Neural progenitor cell (in vitro differentiated cells): ENCODE data around the gene BRINP3. TPM values are rescaled to one million over a fixed set of nuclear protein-coding genes. Genes with fewer than 3 reads are reported as not detected.

ENCODE experiments used
- DNase-seq: peaks from one replicate; pipeline ENCODE4 v3.0.0-alpha.2; 2016; ENCODE audit warnings: low spot score
- H2AFZ ChIP-seq: fragments of 200-600 bp; sonication (generic); replicated peaks from 2 replicates; pipeline ENCODE4 v1.6.1; 2016; ENCODE audit warnings: antibody characterized with exemption
- H3F3A ChIP-seq: fragments of 200-600 bp; sonication (generic); 2 replicates; pipeline ENCODE4 v1.6.1; 2016; ENCODE audit warnings: antibody characterized with exemption, low read depth
- H3K27ac ChIP-seq: fragments of 200-600 bp; sonication (generic); 2 replicates; pipeline ENCODE4 v1.5.1; 2016; ENCODE audit warnings: mild to moderate bottlenecking
- H3K27me3 ChIP-seq: fragments of 200-600 bp; sonication (generic); 2 replicates; pipeline ENCODE4 v1.6.1; 2016; ENCODE audit warnings: mild to moderate bottlenecking, moderate library complexity
- H3K36me3 ChIP-seq: fragments of 200-600 bp; sonication (generic); 2 replicates; pipeline ENCODE4 v1.5.1; 2016
- H3K4me1 ChIP-seq: fragments of 200-600 bp; sonication (generic); 2 replicates; pipeline ENCODE4 v1.6.1; 2016; ENCODE audit warnings: mixed run types
- H3K4me2 ChIP-seq: fragments of 200-600 bp; sonication (generic); 2 replicates; pipeline ENCODE4 v1.6.1; 2016
- H3K4me3 ChIP-seq: fragments of 200-600 bp; sonication (generic); 2 replicates; pipeline ENCODE4 v1.5.1; 2016
- H3K79me2 ChIP-seq: fragments of 200-600 bp; sonication (generic); 2 replicates; pipeline ENCODE4 v1.6.1; 2016; ENCODE audit warnings: low read depth
- H3K9ac ChIP-seq: fragments of 200-600 bp; sonication (generic); 2 replicates; pipeline ENCODE4 v1.6.1; 2016
- H3K9me3 ChIP-seq: fragments of 200-600 bp; sonication (generic); 2 replicates; pipeline ENCODE4 v1.5.1; 2016; ENCODE audit warnings: low read depth
- H4K20me1 ChIP-seq: fragments of 200-600 bp; sonication (generic); 2 replicates; pipeline ENCODE4 v1.6.1; 2016; ENCODE audit warnings: low read depth
- H3K27ac Mint-ChIP-seq: 3 replicates; pipeline ENCODE4 v1.8.0; 2021; ENCODE audit warnings: mixed read lengths
- H3K27me3 Mint-ChIP-seq: 2 replicates; pipeline ENCODE4 v1.8.0; 2022; ENCODE audit warnings: low read depth, mild to moderate bottlenecking, inconsistent platforms, moderate library complexity, mixed read lengths; ENCODE audit not compliant: insufficient read depth
- H3K36me3 Mint-ChIP-seq: 3 replicates; pipeline ENCODE4 v1.8.0; 2021; ENCODE audit warnings: mixed read lengths
- H3K4me1 Mint-ChIP-seq: 3 replicates; pipeline ENCODE4 v1.8.0; 2021; ENCODE audit warnings: mixed read lengths
- H3K4me3 Mint-ChIP-seq: 3 replicates; pipeline ENCODE4 v1.8.0; 2021; ENCODE audit warnings: mild to moderate bottlenecking, moderate library complexity, mixed read lengths
- H3K9me3 Mint-ChIP-seq: 3 replicates; pipeline ENCODE4 v1.8.0; 2020; ENCODE audit warnings: mixed read lengths
- CTCF ChIP-seq: fragments of 200-600 bp; sonication (generic); IDR thresholded peaks from 2 replicates; pipeline ENCODE4 v1.5.1; 2017; ENCODE audit warnings: antibody characterized with exemption, mild to moderate bottlenecking
- EZH2 ChIP-seq: fragments of 200-600 bp; sonication (generic); IDR thresholded peaks from 2 replicates; pipeline ENCODE4 v1.6.1; 2017; ENCODE audit warnings: antibody characterized with exemption, mild to moderate bottlenecking, moderate library complexity
- EZH2phosphoT487 ChIP-seq: fragments of 200-600 bp; sonication (generic); IDR thresholded peaks from 2 replicates; pipeline ENCODE4 v1.6.1; 2017; ENCODE audit warnings: antibody characterized with exemption
- total RNA-seq: library from RNA; depleted of rRNA; stranded (reverse); fragments of >200 nt; gene quantifications from 2 replicates; pipeline ENCODE4 v1.2.3, GENCODE V29; 2015; ENCODE audit warnings: low replicate concordance

Gene BRINP3
- total RNA-seq, 1 donor from 2014 or later = not detected

GRCh38 chr1:190328871-190329270 is 148.8 kb downstream of the BRINP3 start:
- Histone ChIP-seq H3K36me3 (no peaks in the 10 kb centered on the region), H3F3A (no peaks in the 10 kb centered on the region), H3K9me3 (no peaks in the 10 kb centered on the region), H3K79me2 (no peaks in the 10 kb centered on the region), H3K4me2 (no peak overlapping the region), H3K4me3 (no peak overlapping the region), H3K4me1 (no peaks in the 10 kb centered on the region), H3K27me3 (no peaks in the 10 kb centered on the region), H2AFZ (no peak overlapping the region), H3K9ac (no peak overlapping the region), H3K27ac (no peak overlapping the region), H4K20me1 (no peaks in the 10 kb centered on the region)
- TF ChIP-seq EZH2phosphoT487 (no peak), EZH2 (no peak), CTCF (no peak)
- Mint-ChIP-seq H3K27ac (no peak overlapping the region), H3K4me3 (no peak overlapping the region), H3K27me3 (no peaks in the 10 kb centered on the region), H3K36me3 (no peaks in the 10 kb centered on the region), H3K4me1 (no peaks in the 10 kb centered on the region), H3K9me3 (no peaks in the 10 kb centered on the region)
- no peak for DNase-seq

GRCh38 chr1:190328361-190328760 is 149.3 kb downstream of the BRINP3 start:
- Histone ChIP-seq H3K27me3 (no peaks in the 10 kb centered on the region), H3K4me2 (no peak overlapping the region), H3K27ac (no peak overlapping the region), H3K36me3 (no peaks in the 10 kb centered on the region), H4K20me1 (no peaks in the 10 kb centered on the region), H3K9me3 (no peaks in the 10 kb centered on the region), H3K79me2 (no peaks in the 10 kb centered on the region), H3K4me1 (no peaks in the 10 kb centered on the region), H2AFZ (no peak overlapping the region), H3F3A (no peaks in the 10 kb centered on the region), H3K9ac (no peak overlapping the region), H3K4me3 (no peak overlapping the region)
- no peak for DNase-seq
- H3K27me3 Mint-ChIP-seq = no peaks in the 10 kb centered on the region
- TF ChIP-seq EZH2 (no peak), CTCF (no peak), EZH2phosphoT487 (no peak)
- H3K36me3 Mint-ChIP-seq = no peaks in the 10 kb centered on the region
- no peaks in the 10 kb centered on the region for H3K9me3 Mint-ChIP-seq
- H3K4me3 Mint-ChIP-seq = no peak overlapping the region
- H3K4me1 Mint-ChIP-seq = no peaks in the 10 kb centered on the region
- H3K27ac Mint-ChIP-seq = no peak overlapping the region

- H3K4me3 ChIP-seq = no peak overlapping the region
- no peaks in the 10 kb centered on the region for H3K36me3 ChIP-seq
- no peak overlapping the region for H3K27ac ChIP-seq
- Mint-ChIP-seq H3K4me1 (no peaks in the 10 kb centered on the region), H3K36me3 (no peaks in the 10 kb centered on the region), H3K27me3 (no peaks in the 10 kb centered on the region), H3K9me3 (no peaks in the 10 kb centered on the region), H3K4me3 (no peak overlapping the region), H3K27ac (no peak overlapping the region)
- no peak overlapping the region for H3K4me2 ChIP-seq
- no peaks in the 10 kb centered on the region for H3K4me1 ChIP-seq
- no peaks in the 10 kb centered on the region for H3F3A ChIP-seq
- H3K9ac ChIP-seq = no peak overlapping the region
- no peaks in the 10 kb centered on the region for H4K20me1 ChIP-seq
- DNase-seq = no peak
- no peaks in the 10 kb centered on the region for H3K27me3 ChIP-seq
- H2AFZ ChIP-seq = no peak overlapping the region
- H3K9me3 ChIP-seq = no peaks in the 10 kb centered on the region
- TF ChIP-seq EZH2phosphoT487 (no peak), CTCF (no peak)
- H3K79me2 ChIP-seq = no peaks in the 10 kb centered on the region
Observed at GRCh38 chr1:190327271-190327670, 150.4 kb downstream of the BRINP3 start.

GRCh38 chr1:190323530-190323929 is 154.1 kb downstream of the BRINP3 start:
- no peak for DNase-seq

More at GRCh38 chr1:190323530-190323929, 154.1 kb downstream of the BRINP3 start:
- H3K4me3 ChIP-seq = no peak overlapping the region
- H3K4me3 Mint-ChIP-seq = no peak overlapping the region
- no peaks in the 10 kb centered on the region for H4K20me1 ChIP-seq
- H3K4me1 ChIP-seq = no peaks in the 10 kb centered on the region
- H3K79me2 ChIP-seq = no peaks in the 10 kb centered on the region
- H3K27me3 Mint-ChIP-seq = no peaks in the 10 kb centered on the region
- H3K27ac ChIP-seq = no peak overlapping the region
- no peak overlapping the region for H2AFZ ChIP-seq
- no peak overlapping the region for H3K27ac Mint-ChIP-seq
- no peak overlapping the region for H3K4me2 ChIP-seq
- no peaks in the 10 kb centered on the region for H3K36me3 ChIP-seq
- no peaks in the 10 kb centered on the region for H3K4me1 Mint-ChIP-seq
- H3K9ac ChIP-seq = no peak overlapping the region
- no peaks in the 10 kb centered on the region for H3K9me3 Mint-ChIP-seq
- TF ChIP-seq EZH2 (no peak), CTCF (no peak), EZH2phosphoT487 (no peak)
- H3F3A ChIP-seq = no peaks in the 10 kb centered on the region
- no peaks in the 10 kb centered on the region for H3K36me3 Mint-ChIP-seq
- H3K9me3 ChIP-seq = no peaks in the 10 kb centered on the region
- no peaks in the 10 kb centered on the region for H3K27me3 ChIP-seq
